K562 (cell line): ENCODE measurements around the gene CEP120. TPM values are rescaled to one million over a fixed set of nuclear protein-coding genes. Genes with fewer than 3 reads are reported as not detected.

Source experiments
- ATAC-seq: fragments of 200-7000 bp; cut with Tn5 transposase; 3 replicates; pipeline ENCODE4 v1.9.1; 2020; ENCODE audit warnings: moderate library complexity
- BruUV-seq: library from RNA; stranded (reverse); fragments of 400-500 nt; replicated peaks from 2 replicates; lab custom pipeline; 2021; lab: Mats Ljungman, UMichigan
- CTCF ChIA-PET: fragments of 300-600 bp; formaldehyde crosslinking; extraction: SDS; loops from one replicate; lab custom pipeline; 2021; ENCODE audit warnings: low intra/inter-chr PET ratio; lab: Yijun Ruan, JAX
- POLR2A ChIA-PET: fragments of 300-600, 350-650 bp; sonication (Branson Sonifier 250); formaldehyde crosslinking; extraction: SDS; loops from one replicate; lab custom pipeline; 2021; ENCODE audit warnings: antibody characterized with exemption, inconsistent platforms; lab: Yijun Ruan, JAX
- DNase-seq, 4 experiments: peaks; one replicate each; pipeline versions ENCODE4 v3.0.0 to v3.0.0-alpha.2; 2011 to 2018; ENCODE audit warnings: low spot score in 3 of 4, mixed read lengths in 3 of 4; ENCODE audit errors: extremely low read depth in 1 of 4
- FAIRE-seq: peaks from 2 replicates; lab custom pipeline; 2011; peaks lifted over from hg19 to GRCh38; lab: Jason Lieb, UNC
- H2AFZ ChIP-seq: 2 replicates; pipeline ENCODE4 v1.6.0; 2011; ENCODE audit warnings: low read depth, low read length, control low read depth, inconsistent platforms
- H3K27ac ChIP-seq: fragments of 200-600 bp; 3 replicates; pipeline ENCODE4 v1.8.0; 2011; ENCODE audit warnings: low read depth, mild to moderate bottlenecking, control low read depth, inconsistent platforms, low read length, moderate library complexity, mixed read lengths; ENCODE audit errors: extremely low read depth
- H3K27me3 ChIP-seq, 2 experiments: fragments of 300-600 bp in 1 of 2; 2 replicates in 1 of 2; 3 replicates in 1 of 2; pipeline versions ENCODE4 v1.6.0 to v1.8.0; 2011; ENCODE audit warnings: inconsistent platforms in 2 of 2, low read length in 2 of 2, mild to moderate bottlenecking in 1 of 2, mixed read lengths in 1 of 2, moderate library complexity in 1 of 2; ENCODE audit not compliant: control insufficient read depth in 2 of 2, insufficient read depth in 2 of 2
- H3K36me3 ChIP-seq: fragments of 300-600 bp; 3 replicates; pipeline ENCODE4 v1.8.0; 2011; ENCODE audit warnings: mild to moderate bottlenecking, low read length, inconsistent platforms; ENCODE audit not compliant: control insufficient read depth, insufficient read depth
- H3K4me1 ChIP-seq, 2 experiments: fragments of 200-600 bp in 1 of 2; replicated peaks in 1 of 2; 2 replicates in 1 of 2; 3 replicates in 1 of 2; pipeline versions ENCODE4 v1.5.1 to v1.8.0; 2011; ENCODE audit warnings: inconsistent platforms in 2 of 2, low read length in 2 of 2, mild to moderate bottlenecking in 1 of 2, mixed read lengths in 1 of 2, moderate library complexity in 1 of 2; ENCODE audit not compliant: control insufficient read depth in 2 of 2, insufficient read depth in 2 of 2
- H3K4me2 ChIP-seq: 2 replicates; pipeline ENCODE4 v1.6.1; 2011; ENCODE audit warnings: low read length, control low read depth, inconsistent platforms, mixed read lengths; ENCODE audit not compliant: insufficient read depth
- H3K4me3 ChIP-seq: fragments of 200-600 bp; sonication (generic), shearing (Covaris generic); 2 replicates; pipeline ENCODE4 v1.5.1; 2016; ENCODE audit warnings: control low read depth, inconsistent platforms
- H3K79me2 ChIP-seq: fragments of 200-600 bp; 3 replicates; pipeline ENCODE4 v1.8.0; 2011; ENCODE audit warnings: low read length, inconsistent platforms; ENCODE audit not compliant: control insufficient read depth, insufficient read depth
- H3K9ac ChIP-seq, 2 experiments: 2 replicates each; pipeline versions ENCODE4 v1.6.0 to v1.6.1; 2011; ENCODE audit warnings: low read depth in 2 of 2, low read length in 2 of 2, control low read depth in 1 of 2, inconsistent platforms in 1 of 2, mild to moderate bottlenecking in 1 of 2, mixed read lengths in 1 of 2; ENCODE audit not compliant: insufficient read depth in 1 of 2
- H3K9me1 ChIP-seq: one replicate; pipeline ENCODE4 v1.6.0; 2011; ENCODE audit warnings: inconsistent platforms, mild to moderate bottlenecking, low read length, moderate library complexity; ENCODE audit not compliant: control insufficient read depth, insufficient read depth
- H3K9me3 ChIP-seq: replicated peaks from 2 replicates; pipeline ENCODE4 v1.5.1; 2011; ENCODE audit warnings: low read depth, low read length, inconsistent platforms; ENCODE audit not compliant: control insufficient read depth, insufficient read depth
- H4K20me1 ChIP-seq: replicated peaks from 2 replicates; pipeline ENCODE4 v1.6.1; 2011; ENCODE audit warnings: low read length, inconsistent platforms, mixed read lengths; ENCODE audit not compliant: control insufficient read depth, insufficient read depth
- CBX2 ChIP-seq: fragments of 200-600 bp; sonication (generic); IDR thresholded peaks from one replicate; pipeline ENCODE4 v1.6.1; 2012; ENCODE audit warnings: mild to moderate bottlenecking, low read length, inconsistent platforms; ENCODE audit not compliant: insufficient read depth, poor library complexity, severe bottlenecking
- HNRNPLL ChIP-seq: fragments of 200-400 bp; formaldehyde crosslinking; IDR thresholded peaks from 2 replicates; pipeline ENCODE4 v1.6.1; 2017; ENCODE audit warnings: low read length, low read depth, mild to moderate bottlenecking; ENCODE audit not compliant: poor library complexity, severe bottlenecking
- MAFG ChIP-seq: fragments of 450-650 bp; conservative IDR thresholded peaks from 2 replicates; pipeline ENCODE4 v1.6.1; 2016; ENCODE audit warnings: missing genetic modification characterization, missing compliant biosample characterization
- MITF ChIP-seq: IDR thresholded peaks from 2 replicates; pipeline ENCODE4 v1.6.1; 2014; ENCODE audit warnings: antibody characterized with exemption
- MTA1 ChIP-seq: fragments of 450-650 bp; IDR thresholded peaks from 2 replicates; pipeline ENCODE4 v1.6.1; 2017; ENCODE audit warnings: borderline replicate concordance
- NRF1 ChIP-seq, 2 experiments: fragments of 450-650 bp; IDR thresholded peaks in 1 of 2; conservative IDR thresholded peaks in 1 of 2; 2 replicates each; pipeline ENCODE4 v1.6.1; 2014; ENCODE audit warnings: mild to moderate bottlenecking in 2 of 2
- SMAD4 ChIP-seq: fragments of 250-450 bp; sonication (Bioruptor Pico); conservative IDR thresholded peaks from 2 replicates; pipeline ENCODE4 v1.8.0; 2021; ENCODE audit warnings: inconsistent platforms, mild to moderate bottlenecking, moderate library complexity
- ZNF316 ChIP-seq: fragments of 450-650 bp; IDR thresholded peaks from 2 replicates; pipeline ENCODE4 v1.6.1; 2016
- ZNF76 ChIP-seq: fragments of 250-450 bp; sonication (Bioruptor Pico); IDR thresholded peaks from 2 replicates; pipeline ENCODE4 v1.4.0; 2020; ENCODE audit warnings: mild to moderate bottlenecking, moderate library complexity, borderline replicate concordance
- WGBS: fragments of 100-300 bp; shearing (Covaris generic); methylation state at CpG from one replicate; pipeline ENCODE4 v1.1.6; 2016; ENCODE audit warnings: low coverage, mixed read lengths; ENCODE audit not compliant: insufficient coverage; ENCODE audit errors: missing lambda C conversion rate; 5-methylcytosine and 5-hydroxymethylcytosine counted together
- in situ Hi-C: fragments of 300-500 bp; cut with MboI; formaldehyde crosslinking; loops from 4 replicates; pipeline ENCODE4 v1.15.0; 2018; ENCODE audit warnings: inconsistent platforms, mixed read lengths
- intact Hi-C: fragments of 100-400 bp; cut with micrococcal nuclease; formaldehyde crosslinking; loops from 2 replicates; pipeline ENCODE4 v1.14.2; 2022
- polyA plus RNA-seq, 8 experiments: library from polyadenylated mRNA; depleted of rRNA in 4 of 8; stranded (reverse) in 5 of 8; unstranded in 3 of 8; fragments of >200 nt; fragmentation: Nextera tagmentation in 2 of 8; fragmentation: Illumina TruSeq in 1 of 8; extraction: Ambion mirVana in 2 of 8; extraction: Trizol in 1 of 8; gene quantifications; 2 replicates each; pipeline versions ENCODE4 v1.2.1 to v1.2.3, GENCODE V29; 2011 to 2014; ENCODE audit warnings: inconsistent platforms in 1 of 8, missing spikeins in 1 of 8
- total RNA-seq, 7 experiments: library from RNA; depleted of rRNA in 6 of 7; stranded (reverse); fragments of >200 nt in 6 of 7; fragmentation: Illumina TruSeq in 2 of 7; extraction: Trizol in 2 of 7; gene quantifications; 2 replicates each; pipeline versions ENCODE4 v1.2.1 to v1.2.3, GENCODE V29; 2011 to 2021; ENCODE audit warnings: low replicate concordance in 1 of 7

Gene CEP120
- total and polyA plus RNA-seq, 9 of the 15 experiments (the other 6 are each of a cell fraction or from before 2014, with no cell fraction given), result 3.3 to 24.9 (median 14.4) TPM

GRCh38 chr5:123455095-123455494 is 31.9 kb upstream of the CEP120 start:
- 18% methylated on average over 3 of the region's 3 CpGs for WGBS
- no peak for TF ChIP-seq MITF
- TF ChIP-seq CBX2, result no peak
- TF ChIP-seq MAFG (tag), result no peak
- no peak for TF ChIP-seq ZNF316
- no peak for TF ChIP-seq NRF1 (conservative IDR thresholded peaks at IDR 0.05 in 1 of 2, IDR thresholded peaks at IDR 0.05 in 1 of 2)
- TF ChIP-seq ZNF76 (CRISPR knock-in tag), result no peak
- no peak for TF ChIP-seq HNRNPLL
- TF ChIP-seq MTA1, result no peak
- no peak for TF ChIP-seq SMAD4 (CRISPR knock-in tag)
- TF ChIP-seq, all 486 proteins: peak for 0
- CTCF ChIA-PET, result no interaction called here
- DNase-seq, result no peak
- no peaks in the 10 kb centered on the region for H3K27me3 ChIP-seq
- peak overlapping the region; percentile 15; the same call in 2 of the 3 replicates for H3K27ac ChIP-seq
- no peak for FAIRE-seq
- H4K20me1 ChIP-seq, result no peaks in the 10 kb centered on the region
- intact Hi-C loops (no loop called here), in situ Hi-C loops (no loop called here)
- POLR2A ChIA-PET, result interaction anchor here (0.6 kb wide), 1 partner anchor 16 kb away, joined by 3 read pairs; no protein-coding TSS in a partner anchor
- no peak for ATAC-seq
- peak overlapping the region in 1 of 2 experiments; percentile 25; a peak in 1 of 4 replicates for H3K9ac ChIP-seq
- H3K4me3 ChIP-seq, result no peak overlapping the region
- H3K4me1 ChIP-seq, result peaks cover 3 to 18% of the 10 kb centered on the region in 2 experiments; a peak in 2 of 5 replicates
- peak overlapping the region; percentile 41 for H3K4me2 ChIP-seq
- no peaks in the 10 kb centered on the region for H3K79me2 ChIP-seq
- no peaks in the 10 kb centered on the region for H3K36me3 ChIP-seq
- BruUV-seq, result no TSS peak
- no peaks in the 10 kb centered on the region for H3K9me1 ChIP-seq
- H2AFZ ChIP-seq, result peak overlapping the region; percentile 78
- no peaks in the 10 kb centered on the region for H3K9me3 ChIP-seq
